K562 (cell line): ENCODE measurements around the gene FBXW9. TPM values are rescaled to one million over a fixed set of nuclear protein-coding genes. Genes with fewer than 3 reads are reported as not detected.
A peak's percentile ranks its signal among the peaks of the same experiment; 100 is the strongest.

Source experiments
- ETS2 ChIP-seq: IDR thresholded peaks from 2 replicates; pipeline ENCODE4 v1.6.1; 2016; ENCODE audit warnings: borderline replicate concordance, missing genetic modification characterization, mild to moderate bottlenecking, moderate library complexity, missing compliant biosample characterization; ENCODE audit not compliant: poor library complexity, severe bottlenecking
- FOXA3 ChIP-seq, 2 experiments: fragments of 450-650 bp in 1 of 2; sonication (generic) in 1 of 2; formaldehyde crosslinking; IDR thresholded peaks in 1 of 2; conservative IDR thresholded peaks in 1 of 2; 2 replicates each; pipeline versions ENCODE4 v1.4.0 to v1.8.0; 2020 to 2022; ENCODE audit warnings: mild to moderate bottlenecking in 2 of 2, missing genetic modification reagents in 1 of 2
- ID3 ChIP-seq, 2 experiments: fragments of 250-450 bp in 1 of 2; fragments of 450-650 bp in 1 of 2; sonication (Bioruptor Pico) in 1 of 2; IDR thresholded peaks; 2 replicates each; pipeline versions ENCODE4 v1.6.1 to v1.8.0; 2016 to 2021; ENCODE audit warnings: mild to moderate bottlenecking in 2 of 2, moderate library complexity in 2 of 2, missing compliant biosample characterization in 1 of 2, missing genetic modification characterization in 1 of 2
- SP1 ChIP-seq: sonication (generic); formaldehyde crosslinking; IDR thresholded peaks from 2 replicates; pipeline ENCODE4 v1.8.1; 2022; ENCODE audit warnings: mild to moderate bottlenecking, missing genetic modification reagents
- SRSF7 ChIP-seq: fragments of 200-400 bp; formaldehyde crosslinking; optimal IDR thresholded peaks from 2 replicates; pipeline ENCODE3; 2017; ENCODE audit warnings: mild to moderate bottlenecking, low read depth, low read length
- TEAD1 ChIP-seq, 2 experiments: fragments of 450-650 bp in 1 of 2; sonication (generic) in 1 of 2; formaldehyde crosslinking; IDR thresholded peaks; 2 replicates each; pipeline versions ENCODE4 v1.4.0 to v1.8.0; 2020 to 2022; ENCODE audit warnings: mild to moderate bottlenecking in 2 of 2, missing genetic modification reagents in 1 of 2
- YY1 ChIP-seq, 3 experiments: IDR thresholded peaks; 2 replicates each; pipeline ENCODE4 v1.6.1; 2011; ENCODE audit warnings: low read length in 2 of 3, mild to moderate bottlenecking in 2 of 3, moderate library complexity in 2 of 3, borderline replicate concordance in 1 of 3, control low read depth in 1 of 3, low read depth in 1 of 3; ENCODE audit not compliant: insufficient read depth in 3 of 3, insufficient replicate concordance in 2 of 3, control insufficient read depth in 1 of 3, insufficient read length in 1 of 3; ENCODE audit errors: extremely low read depth in 1 of 3
- ZBTB40 ChIP-seq, 2 experiments: fragments of 450-650 bp in 1 of 2; sonication (generic) in 1 of 2; formaldehyde crosslinking in 1 of 2; IDR thresholded peaks; 2 replicates each; pipeline versions ENCODE4 v1.7.1 to v1.9.0; 2016 to 2022; ENCODE audit warnings: inconsistent platforms in 1 of 2, mild to moderate bottlenecking in 1 of 2, missing genetic modification reagents in 1 of 2
- ZNF507 ChIP-seq: conservative IDR thresholded peaks from 2 replicates; pipeline ENCODE4 v1.6.1; 2017; ENCODE audit warnings: missing genetic modification characterization, missing compliant biosample characterization
- ZNF584 ChIP-seq: fragments of 200-800 bp; sonication (Bioruptor generic); IDR thresholded peaks from 2 replicates; pipeline ENCODE4 v1.6.1; 2016; ENCODE audit warnings: low read depth, mild to moderate bottlenecking, missing genetic modification characterization, missing compliant biosample characterization
- ZNF696 ChIP-seq: fragments of 250-450 bp; sonication (Bioruptor Pico); conservative IDR thresholded peaks from 2 replicates; pipeline ENCODE4 v1.4.0; 2020; ENCODE audit warnings: mild to moderate bottlenecking, moderate library complexity
- ZNF740 ChIP-seq, 3 experiments: fragments of 200-800 bp in 1 of 3; sonication (Bioruptor generic) in 1 of 3; sonication (generic) in 1 of 3; formaldehyde crosslinking in 1 of 3; IDR thresholded peaks; 2 replicates each; pipeline versions ENCODE4 v1.6.1 to v1.8.0; 2016 to 2022; ENCODE audit warnings: mild to moderate bottlenecking in 2 of 3, missing compliant biosample characterization in 2 of 3, missing genetic modification characterization in 2 of 3, missing genetic modification reagents in 1 of 3
- polyA plus RNA-seq, 8 experiments: library from polyadenylated mRNA; depleted of rRNA in 4 of 8; stranded (reverse) in 5 of 8; unstranded in 3 of 8; fragments of >200 nt; fragmentation: Nextera tagmentation in 2 of 8; fragmentation: Illumina TruSeq in 1 of 8; extraction: Ambion mirVana in 2 of 8; extraction: Trizol in 1 of 8; gene quantifications; 2 replicates each; pipeline versions ENCODE4 v1.2.1 to v1.2.3, GENCODE V29; 2011 to 2014; ENCODE audit warnings: inconsistent platforms in 1 of 8, missing spikeins in 1 of 8
- total RNA-seq, 7 experiments: library from RNA; depleted of rRNA in 6 of 7; stranded (reverse); fragments of >200 nt in 6 of 7; fragmentation: Illumina TruSeq in 2 of 7; extraction: Trizol in 2 of 7; gene quantifications; 2 replicates each; pipeline versions ENCODE4 v1.2.1 to v1.2.3, GENCODE V29; 2011 to 2021; ENCODE audit warnings: low replicate concordance in 1 of 7

Gene FBXW9
- total and polyA plus RNA-seq, 9 of the 15 experiments (the other 6 are each of a cell fraction or from before 2014, with no cell fraction given), result 0.23 to 21.7 (median 6.2) TPM

- TF ChIP-seq YY1 (IDR thresholded peaks at IDR 0.05; ENCODE audit: borderline replicate concordance in 1 of 3, control insufficient read depth in 1 of 3, extremely low read depth in 1 of 3, insufficient read depth in 3 of 3, insufficient read length in 1 of 3, insufficient replicate concordance in 2 of 3, low read depth in 1 of 3, low read length in 2 of 3) (peak in 2 of 3 experiments; percentile 43 to 74), SRSF7 (no peak), ZNF507 (tag) (no peak), TEAD1 (CRISPR knock-in tag; IDR thresholded peaks at IDR 0.05) (0 out of 4 replicates have a peak, but pooled peaks of 1 of the 2 experiments have one; percentile 19), SP1 (CRISPR knock-in tag) (no peak), ZBTB40 (IDR thresholded peaks at IDR 0.05) (peak; percentile 17; the same call in 1 of the 2 replicates), ZBTB40 (CRISPR knock-in tag; IDR thresholded peaks at IDR 0.05) (no peak), ID3 (CRISPR knock-in tag; IDR thresholded peaks at IDR 0.05) (no peak), ID3 (tag; IDR thresholded peaks at IDR 0.05) (no peak), ETS2 (tag) (no peak), ZNF740 (CRISPR knock-in tag; IDR thresholded peaks at IDR 0.05) (no peak), ZNF740 (tag; IDR thresholded peaks at IDR 0.05) (0 out of 4 replicates have a peak, but pooled peaks of 1 of the 2 experiments have one; percentile 18), ZNF696 (CRISPR knock-in tag) (no peak), ZNF584 (CRISPR knock-in tag) (no peak), FOXA3 (CRISPR knock-in tag; conservative IDR thresholded peaks at IDR 0.05 in 1 of 2, IDR thresholded peaks at IDR 0.05 in 1 of 2) (no peak)
These were observed 37.2 kb upstream of the FBXW9 start (continued) for GRCh38 chr19:12733369-12734214.
